Tibial artery (tissue), 4 donors: ENCODE results near the gene GRIK1.

Experiments
- DNase-seq, 2 donors: peaks; one replicate each; pipeline ENCODE4 v3.0.0-alpha.2; 2019
- H3K27ac ChIP-seq, 2 donors: fragments of 200-600 bp; sonication (generic) in 1 of 2; 1 replicate in 1 of 2; 2 replicates in 1 of 2; pipeline ENCODE4 v1.5.1; 2018 to 2019; ENCODE audit warnings: mild to moderate bottlenecking in 1 of 2
- H3K27me3 ChIP-seq, 2 donors: fragments of 200-600 bp; sonication (generic) in 1 of 2; one replicate each; pipeline versions ENCODE4 v1.5.1 to v1.6.0; 2016 to 2019
- H3K36me3 ChIP-seq, 3 donors: fragments of 200-600 bp; sonication (generic) in 2 of 3; one replicate each; pipeline ENCODE4 v1.5.1; 2016 to 2019; ENCODE audit warnings: mild to moderate bottlenecking in 2 of 3
- H3K4me1 ChIP-seq, 4 donors: fragments of 200-600 bp; sonication (generic) in 2 of 4; 1 replicate in 3 of 4; 2 replicates in 1 of 4; pipeline ENCODE4 v1.5.1; 2016 to 2019
- H3K4me3 ChIP-seq, 2 donors: fragments of 200-600 bp; sonication (generic) in 1 of 2; 1 replicate in 1 of 2; 2 replicates in 1 of 2; pipeline ENCODE4 v1.5.1; 2018 to 2019; ENCODE audit warnings: mild to moderate bottlenecking in 2 of 2
- H3K9me3 ChIP-seq, 3 donors: fragments of 200-600 bp; sonication (generic) in 1 of 3; one replicate each; pipeline ENCODE4 v1.5.1; 2016 to 2019
- CTCF ChIP-seq, 2 experiments: fragments of 200-600 bp in 1 of 2; fragments of 450-650 bp in 1 of 2; IDR thresholded peaks; one replicate each; pipeline ENCODE4 v1.5.1; 2017 to 2019; ENCODE audit warnings: antibody characterized with exemption in 2 of 2, mild to moderate bottlenecking in 1 of 2, moderate library complexity in 1 of 2
- intact Hi-C: fragments of 100-400 bp; cut with DNase I; formaldehyde crosslinking; loops from one replicate; pipeline ENCODE4 v1.15.0; 2023; ENCODE audit warnings: low total_unique reads

The GRIK1 gene

GRCh38 chr21:29749957-29750356, 189.8 kb downstream of the GRIK1 start:
- TF ChIP-seq CTCF (IDR thresholded peaks at IDR 0.05) = no peak
- Histone ChIP-seq H3K36me3 (no peaks in the 10 kb centered on the region), H3K27me3 (no peaks in the 10 kb centered on the region), H3K9me3 (no peaks in the 10 kb centered on the region), H3K27ac (no peak overlapping the region), H3K4me3 (no peak overlapping the region), H3K4me1 (no peaks in the 10 kb centered on the region)
- intact Hi-C loops = no loop called here
- DNase-seq = no peak

DNA sequence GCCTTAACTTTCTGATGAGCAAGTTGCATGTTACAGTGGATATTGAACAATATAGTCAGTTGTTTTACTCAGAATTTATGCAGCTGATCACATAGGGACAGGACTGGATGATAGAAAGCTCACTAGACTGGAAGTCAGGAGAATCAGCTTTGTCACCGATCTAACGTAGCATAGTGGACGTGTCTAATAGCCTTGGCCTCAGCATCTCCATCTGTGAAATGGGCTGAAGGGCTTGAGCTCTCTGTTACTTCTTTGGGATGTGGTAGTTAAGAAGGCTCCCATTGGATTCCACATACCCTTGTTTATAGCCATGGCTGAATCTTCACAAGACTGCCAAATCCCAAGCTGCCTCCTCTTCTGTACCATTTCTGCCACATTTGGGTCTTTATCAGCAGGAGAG, 190.6 kb downstream of the GRIK1 start:
- no peak for TF ChIP-seq CTCF (IDR thresholded peaks at IDR 0.05)
- no peaks in the 10 kb centered on the region for H3K9me3 ChIP-seq
- H3K36me3 ChIP-seq = no peaks in the 10 kb centered on the region
- H3K4me3 ChIP-seq = no peak overlapping the region
- no peak overlapping the region for H3K27ac ChIP-seq
- no peak for DNase-seq
- H3K4me1 ChIP-seq = no peaks in the 10 kb centered on the region
- no peaks in the 10 kb centered on the region for H3K27me3 ChIP-seq
- intact Hi-C loops = no loop called here

- intact Hi-C loops = no loop called here
- Histone ChIP-seq H3K4me1 (no peaks in the 10 kb centered on the region), H3K4me3 (no peak overlapping the region), H3K27me3 (no peaks in the 10 kb centered on the region), H3K36me3 (no peaks in the 10 kb centered on the region), H3K9me3 (no peaks in the 10 kb centered on the region), H3K27ac (no peak overlapping the region)
- no peak for TF ChIP-seq CTCF (IDR thresholded peaks at IDR 0.05)
- DNase-seq = no peak
Observed at GRCh38 chr21:29748391-29749167, 191.2 kb downstream of the GRIK1 start.

GRCh38 chr21:29741761-29742160, 198.0 kb downstream of the GRIK1 start:
- Histone ChIP-seq H3K4me3 (no peak overlapping the region), H3K9me3 (no peaks in the 10 kb centered on the region), H3K27me3 (no peaks in the 10 kb centered on the region), H3K27ac (no peak overlapping the region), H3K4me1 (peaks cover 0 to 9% (median 0%) of the 10 kb centered on the region in 4 donors), H3K36me3 (no peaks in the 10 kb centered on the region)
- intact Hi-C loops = no loop called here
- TF ChIP-seq CTCF (IDR thresholded peaks at IDR 0.05) = no peak
- no peak for DNase-seq

GRCh38 chr21:29739176-29739575, 200.6 kb downstream of the GRIK1 start:
- no peak for DNase-seq
- no peaks in the 10 kb centered on the region for H3K36me3 ChIP-seq
- intact Hi-C loops = no loop called here
- TF ChIP-seq CTCF (IDR thresholded peaks at IDR 0.05) = no peak
- no peak overlapping the region for H3K27ac ChIP-seq
- peaks cover 0 to 9% (median 0%) of the 10 kb centered on the region in 4 donors for H3K4me1 ChIP-seq
- no peaks in the 10 kb centered on the region for H3K9me3 ChIP-seq
- H3K4me3 ChIP-seq = no peak overlapping the region
- H3K27me3 ChIP-seq = no peaks in the 10 kb centered on the region
